CD4-positive, alpha-beta T cell treated with Interferon gamma for 1 hour (primary cell): Measurements from ENCODE around the gene ICA1.

ENCODE experiments used
- DNase-seq: peaks from one replicate; pipeline ENCODE4 v3.0.0-alpha.2; 2020

ICA1 gene

GRCh38 chr7:8226501-8226900 is 35.5 kb downstream of the ICA1 start:
- no peak for DNase-seq

DNA sequence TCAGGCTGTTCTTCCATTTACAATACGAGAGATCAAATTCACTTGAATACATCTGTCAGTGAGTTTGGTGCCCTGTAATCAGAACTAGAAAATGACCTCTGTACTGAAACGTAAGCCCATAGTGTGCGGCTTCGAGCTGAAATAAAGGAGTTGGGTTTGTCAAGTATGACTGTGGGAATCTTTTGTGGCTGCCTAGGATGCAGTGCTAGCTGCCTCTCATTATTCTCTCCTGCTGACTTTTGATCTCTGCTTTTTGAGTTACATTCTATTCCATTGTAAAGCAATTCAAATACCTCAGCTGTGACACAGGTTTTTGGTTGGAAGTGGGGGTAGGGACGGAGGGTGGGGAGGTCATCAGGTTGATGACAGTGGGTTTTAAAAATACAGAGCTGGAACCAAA is 40.4 kb downstream of the ICA1 start:
- DNase-seq, result no peak

DNA sequence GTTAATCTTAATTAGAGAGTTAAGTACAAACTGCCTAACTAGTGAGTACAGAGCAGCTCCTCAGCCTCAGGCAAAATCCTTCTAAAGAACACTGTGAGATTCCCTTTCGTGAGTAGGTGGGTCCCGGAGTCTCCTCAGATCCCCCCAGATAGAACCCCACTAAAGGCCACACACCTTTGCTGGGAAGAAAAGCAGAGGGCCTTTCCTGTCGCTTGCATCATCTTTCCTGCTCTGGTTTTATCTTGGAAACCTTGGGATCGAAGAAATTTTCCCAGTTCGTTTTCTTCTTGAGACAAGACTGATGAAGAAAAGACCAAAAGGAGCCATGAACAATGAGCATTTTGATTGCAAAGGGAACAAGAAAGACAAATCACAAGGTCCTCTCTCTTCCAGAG is 40.9 kb downstream of the ICA1 start:
- no peak for DNase-seq

DNA sequence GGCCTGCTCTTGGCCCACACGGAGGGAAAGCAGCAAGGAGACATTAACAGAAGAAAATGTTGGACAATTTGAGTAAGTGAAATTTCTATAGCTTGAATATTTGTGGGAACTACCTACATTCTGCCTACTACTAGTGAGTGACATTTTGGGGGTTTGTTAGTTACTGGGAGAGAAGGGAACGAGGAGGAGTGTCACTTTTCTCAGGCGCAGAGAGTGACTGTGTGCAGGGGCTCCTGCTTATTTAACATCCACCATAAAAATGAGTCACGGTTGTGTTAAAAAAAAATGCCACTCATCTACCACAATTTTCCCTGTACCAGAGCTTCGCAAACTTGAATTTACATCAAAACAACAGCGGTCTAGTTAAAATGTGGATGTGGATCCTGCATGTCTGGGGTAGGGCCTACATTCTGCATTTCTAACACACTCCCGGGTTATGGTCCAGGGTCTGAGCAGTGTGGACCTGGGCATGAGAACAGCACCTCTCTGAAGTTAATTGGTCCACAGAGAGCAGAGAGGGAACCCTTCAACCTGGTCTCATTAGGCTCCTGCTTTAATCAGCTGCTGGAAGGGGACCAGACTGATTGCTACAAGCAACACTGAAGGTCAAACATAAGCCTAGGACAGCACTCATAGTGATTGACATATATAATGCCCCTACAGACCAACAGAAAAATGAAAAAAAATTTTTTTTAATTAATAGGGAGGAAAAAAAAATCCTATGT is 41.4 kb downstream of the ICA1 start:
- no peak for DNase-seq

DNA sequence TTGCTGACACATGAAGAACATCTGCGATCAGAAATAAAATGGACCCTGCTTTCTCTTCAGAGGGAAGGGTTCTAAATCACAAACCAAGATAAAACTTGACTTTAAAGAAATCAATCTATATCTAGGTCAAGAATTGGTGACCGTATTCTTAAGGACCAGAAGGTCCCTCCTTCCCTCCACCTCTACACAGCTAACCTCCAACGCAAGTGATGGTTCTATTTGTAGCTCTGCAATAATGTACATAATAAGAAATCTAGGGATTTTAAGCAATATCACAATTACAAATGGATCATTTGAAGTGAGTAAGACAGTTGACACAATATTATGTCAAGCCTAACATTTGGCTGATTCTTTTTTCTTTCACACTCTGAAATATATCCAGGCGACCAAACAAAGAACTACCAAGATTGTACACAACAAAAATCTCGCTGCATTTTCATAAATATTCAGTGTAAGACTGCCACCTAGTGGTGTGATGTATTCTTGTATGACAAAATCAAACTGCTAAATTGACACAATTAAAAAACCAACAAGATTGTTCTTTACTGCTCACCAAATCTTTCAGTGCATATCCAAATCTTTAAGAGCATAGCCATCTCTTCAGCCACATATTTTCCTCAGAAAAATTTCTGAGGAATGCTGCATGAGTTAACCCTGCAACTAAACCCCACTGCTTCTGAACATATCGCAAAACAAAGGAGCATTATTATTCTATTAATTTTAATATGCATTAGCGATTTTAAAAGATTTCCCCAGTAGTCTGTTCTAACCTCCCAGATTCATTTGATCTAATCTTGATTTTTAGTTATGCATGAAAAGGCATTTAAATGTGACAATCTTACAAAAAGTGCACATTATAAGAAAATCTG is 44.5 kb downstream of the ICA1 start:
- no peak for DNase-seq

- no peak for DNase-seq
Observed at GRCh38 chr7:8216334-8216690, 45.7 kb downstream of the ICA1 start.

GRCh38 chr7:8215648-8216333 is 46.2 kb downstream of the ICA1 start:
- DNase-seq, result no peak

DNA sequence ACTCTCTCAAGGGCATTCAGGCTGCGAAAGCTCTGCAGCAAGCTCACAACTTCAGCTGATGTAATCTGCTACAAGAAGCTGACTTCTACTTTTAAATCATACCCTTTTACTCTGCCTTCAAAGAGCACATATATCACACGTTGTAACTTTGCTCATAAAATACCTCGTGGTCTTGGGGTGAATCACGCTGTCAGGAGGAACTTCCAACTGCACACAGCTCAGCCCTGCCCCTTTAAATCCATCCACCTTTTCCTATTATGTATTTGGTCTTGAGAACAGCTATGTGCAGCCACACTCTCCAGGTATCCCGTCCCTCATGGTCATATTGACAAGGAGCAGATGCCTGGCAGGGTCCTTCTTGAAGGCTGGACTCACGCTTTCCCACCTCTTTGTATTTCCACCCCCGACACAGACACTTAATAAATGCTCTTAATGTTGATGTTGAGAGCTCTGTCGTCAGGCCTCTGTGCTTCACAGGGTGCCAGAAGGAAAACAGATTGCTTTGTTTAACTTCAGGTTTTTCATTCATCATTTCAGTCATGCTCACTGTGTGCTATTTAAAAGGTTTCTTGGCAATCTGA is 47.6 kb downstream of the ICA1 start:
- no peak for DNase-seq

DNA sequence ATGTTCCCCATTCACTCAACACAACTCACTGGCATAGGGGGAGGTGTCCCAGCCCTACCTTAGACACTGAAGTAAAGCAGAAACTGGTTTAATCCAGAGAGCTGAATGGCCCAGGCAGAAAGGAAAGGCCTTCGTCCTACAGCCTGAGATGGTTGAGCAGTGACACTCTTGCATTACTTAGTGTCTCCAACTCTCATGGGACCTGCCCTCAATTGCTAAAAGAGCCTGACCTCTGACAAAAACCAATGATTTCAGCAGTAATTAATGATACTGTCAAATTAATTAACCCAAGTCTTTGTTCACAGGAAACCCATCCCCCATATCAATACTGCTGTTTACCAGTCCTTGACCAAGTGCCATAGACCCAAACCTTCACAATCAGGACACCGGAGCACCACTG is 48.6 kb downstream of the ICA1 start:
- DNase-seq, result no peak

DNA sequence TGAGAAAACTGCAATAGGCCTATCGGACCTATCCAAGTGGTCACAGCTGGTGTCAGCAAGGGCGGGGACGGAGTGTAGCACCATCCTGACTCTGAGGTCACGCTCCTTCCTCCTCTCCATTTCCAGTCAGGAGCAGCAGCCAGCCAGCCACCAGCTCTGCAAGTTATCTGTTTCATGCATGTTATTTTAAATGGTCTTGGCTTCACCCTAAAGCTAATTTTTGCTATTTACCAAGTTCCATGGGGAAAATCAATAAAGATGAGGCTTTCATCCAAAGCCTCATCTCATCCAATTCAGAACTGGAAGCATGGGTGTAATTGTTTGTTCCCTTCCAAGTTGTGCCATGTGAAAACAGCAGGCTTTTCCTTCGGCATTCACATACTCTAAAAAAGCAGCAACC is 49.3 kb downstream of the ICA1 start:
- DNase-seq, result no peak

GRCh38 chr7:8211725-8212096 is 50.3 kb downstream of the ICA1 start:
- DNase-seq, result no peak

- DNase-seq, result no peak
Observed at GRCh38 chr7:8210845-8211724, 50.9 kb downstream of the ICA1 start.

- no peak for DNase-seq
Observed at GRCh38 chr7:8209353-8209752, 52.6 kb downstream of the ICA1 start.

DNA sequence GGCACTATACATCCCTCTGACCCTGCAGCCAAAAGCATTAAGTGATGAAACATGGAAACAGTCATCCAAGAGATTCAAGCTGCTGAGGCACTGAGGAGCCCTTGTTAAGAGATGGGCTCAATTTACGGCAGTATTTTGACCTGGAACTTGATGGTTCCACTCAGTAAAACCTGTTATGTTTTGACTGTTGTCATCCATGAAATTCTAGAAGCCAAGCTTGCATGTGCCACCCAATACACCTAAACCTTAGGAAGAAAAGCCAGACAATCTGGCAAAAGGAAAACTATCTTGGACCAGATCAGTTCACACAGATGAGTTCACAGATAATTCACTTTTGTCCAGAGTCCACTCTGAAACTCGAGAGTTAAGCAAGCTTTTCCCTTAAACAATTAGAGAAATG is 53.2 kb downstream of the ICA1 start:
- DNase-seq, result no peak

DNA sequence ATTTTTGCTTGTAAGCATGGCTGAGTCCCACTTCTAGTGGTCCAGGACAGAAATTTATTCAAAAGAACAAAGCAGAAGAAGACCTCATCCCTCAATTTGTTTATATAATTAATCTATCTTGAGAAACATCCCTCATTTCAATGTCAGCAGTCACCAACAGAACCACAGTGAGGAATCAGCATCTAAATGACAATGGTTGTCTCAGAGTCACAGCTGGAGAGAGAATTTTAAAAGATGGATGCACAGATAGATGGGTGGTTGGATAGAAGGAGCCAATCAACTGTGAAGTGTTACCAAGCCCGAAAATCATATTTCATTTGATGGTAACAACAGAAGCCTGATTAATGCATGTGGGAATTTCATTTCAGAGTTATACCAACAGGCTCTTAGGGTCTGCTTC is 55.0 kb downstream of the ICA1 start:
- no peak for DNase-seq

DNA sequence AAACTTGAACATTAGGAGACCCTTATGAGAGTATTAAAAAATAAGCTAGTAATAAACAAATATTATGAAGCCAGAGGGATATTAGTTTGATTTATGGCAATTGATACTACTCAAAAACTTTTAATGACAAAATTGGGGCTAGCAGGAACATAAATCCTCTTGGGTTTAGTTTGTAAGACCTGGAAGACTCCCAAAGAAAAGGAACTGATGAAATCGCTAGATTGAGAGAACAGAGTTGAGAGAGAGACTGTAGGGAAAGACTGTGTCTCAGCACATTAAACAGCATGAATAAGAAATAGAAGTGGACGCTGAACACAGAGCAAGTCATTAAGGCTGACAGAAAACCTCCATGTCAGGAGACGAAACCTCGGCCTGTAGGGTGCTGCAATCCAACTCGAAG is 56.4 kb downstream of the ICA1 start:
- DNase-seq, result no peak

DNA sequence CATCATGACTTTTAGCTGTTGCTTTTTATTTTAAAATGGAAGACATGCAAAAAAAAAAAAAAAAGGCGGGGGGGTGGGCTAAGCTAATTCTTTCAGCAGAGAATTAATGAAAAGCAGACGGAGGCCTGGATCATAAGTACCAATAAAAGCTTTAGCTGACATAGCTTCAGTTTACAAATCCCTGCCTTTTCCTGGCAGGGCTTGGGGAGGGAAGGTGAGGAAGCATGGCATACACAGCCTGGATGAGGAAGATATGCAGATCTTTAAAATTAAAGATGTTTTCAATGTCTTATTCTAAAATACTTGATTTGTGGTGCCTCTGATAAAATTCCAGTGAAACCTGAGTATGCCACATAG is 57.0 kb downstream of the ICA1 start:
- DNase-seq, result no peak

GRCh38 chr7:8204339-8205030 is 57.5 kb downstream of the ICA1 start:
- DNase-seq, result no peak

- DNase-seq, result no peak
Observed at GRCh38 chr7:8201846-8202441, 60.0 kb downstream of the ICA1 start.

DNA sequence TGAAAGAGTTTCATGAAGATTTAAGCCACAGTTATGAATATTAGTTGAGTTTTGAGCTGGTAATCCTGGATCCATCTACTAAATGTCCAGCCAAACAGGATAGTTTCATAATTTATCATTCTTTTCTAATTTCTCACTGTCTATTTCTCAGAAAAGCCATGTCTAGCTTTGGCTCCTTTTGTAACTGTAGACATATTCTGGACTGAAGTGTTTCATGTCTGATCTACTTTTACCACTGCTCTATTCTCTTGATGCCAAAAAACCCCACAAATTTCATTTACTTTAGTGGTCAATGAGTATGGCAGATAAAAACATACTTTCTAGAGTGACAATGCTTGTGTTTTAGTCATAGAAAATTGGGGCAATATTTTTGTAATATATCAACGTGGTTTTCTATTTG is 61.2 kb downstream of the ICA1 start:
- DNase-seq, result no peak

DNA sequence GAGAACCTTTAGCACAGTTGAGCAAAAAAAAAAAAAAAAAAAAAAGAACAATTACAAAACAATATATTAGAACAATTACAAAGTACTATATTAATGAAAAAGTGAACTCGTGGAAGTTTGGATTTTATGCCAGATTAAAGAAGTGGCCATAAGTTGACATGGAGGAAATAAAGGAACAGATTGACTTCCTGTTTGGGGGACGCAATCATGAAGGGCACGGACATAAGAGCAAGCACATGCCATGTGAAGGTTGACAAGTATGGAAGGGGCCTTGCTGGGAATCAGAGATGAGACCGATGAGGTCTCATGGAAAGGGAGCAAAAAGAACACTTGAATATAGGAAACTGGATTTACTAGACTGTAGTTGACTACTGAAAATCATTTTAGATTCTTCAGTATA is 61.7 kb downstream of the ICA1 start:
- no peak for DNase-seq
